OCI-LY1 (cell line): ENCODE measurements around the gene KCNH2.

ENCODE experiments used
- H2AFZ ChIP-seq: fragments of 200-600 bp; sonication (generic), shearing (Covaris generic); 2 replicates; pipeline ENCODE4 v1.6.0; 2014; ENCODE audit warnings: antibody characterized with exemption, mild to moderate bottlenecking, low read length
- H3F3A ChIP-seq: fragments of 200-600 bp; sonication (generic), shearing (Covaris generic); 2 replicates; pipeline ENCODE4 v1.6.0; 2014; ENCODE audit warnings: mild to moderate bottlenecking, antibody characterized with exemption, low read length, moderate library complexity; ENCODE audit not compliant: insufficient read depth
- H3K27ac ChIP-seq: fragments of 200-600 bp; sonication (generic); 2 replicates; pipeline ENCODE4 v1.5.1; 2014; ENCODE audit warnings: low read length, mixed run types, mild to moderate bottlenecking, low read depth; ENCODE audit not compliant: poor library complexity, severe bottlenecking
- H3K27me3 ChIP-seq: fragments of 200-600 bp; sonication (generic); 2 replicates; pipeline ENCODE4 v1.6.0; 2014; ENCODE audit warnings: antibody characterized with exemption, mild to moderate bottlenecking, low read length, moderate library complexity; ENCODE audit not compliant: insufficient read depth
- H3K36me3 ChIP-seq: fragments of 200-600 bp; sonication (generic); 2 replicates; pipeline ENCODE4 v1.6.1; 2014; ENCODE audit warnings: mild to moderate bottlenecking, antibody characterized with exemption, low read length, moderate library complexity, mixed read lengths; ENCODE audit not compliant: insufficient read depth
- H3K4me1 ChIP-seq: fragments of 200-600 bp; sonication (generic); 2 replicates; pipeline ENCODE4 v1.5.1; 2014; ENCODE audit warnings: mild to moderate bottlenecking, low read length, moderate library complexity; ENCODE audit not compliant: insufficient read depth, severe bottlenecking
- H3K4me2 ChIP-seq: fragments of 200-600 bp; sonication (generic), shearing (Covaris generic); 2 replicates; pipeline ENCODE4 v1.6.1; 2014; ENCODE audit warnings: low read length
- H3K4me3 ChIP-seq: fragments of 200-600 bp; sonication (generic); 2 replicates; pipeline ENCODE4 v1.5.1; 2014; ENCODE audit warnings: low read length, low read depth, mild to moderate bottlenecking, mixed read lengths; ENCODE audit not compliant: poor library complexity, severe bottlenecking
- H3K79me2 ChIP-seq: fragments of 200-600 bp; shearing (Covaris generic); 2 replicates; pipeline ENCODE4 v1.6.1; 2016; ENCODE audit warnings: mixed run types, low read length, mixed read lengths; ENCODE audit not compliant: insufficient read depth
- H3K9ac ChIP-seq: fragments of 200-600 bp; sonication (generic), shearing (Covaris generic); 2 replicates; pipeline ENCODE4 v1.6.1; 2014; ENCODE audit warnings: mild to moderate bottlenecking, low read length, mixed read lengths
- H3K9me2 ChIP-seq: fragments of 200-600 bp; sonication (generic), shearing (Covaris generic); 2 replicates; pipeline ENCODE4 v1.6.1; 2014; ENCODE audit warnings: low read depth, mild to moderate bottlenecking, low read length, mixed read lengths
- H3K9me3 ChIP-seq: fragments of 200-600 bp; shearing (Covaris generic); 2 replicates; pipeline ENCODE4 v1.6.1; 2014; ENCODE audit warnings: low read length, mixed read lengths
- H4K20me1 ChIP-seq: fragments of 200-600 bp; sonication (generic), shearing (Covaris generic); 2 replicates; pipeline ENCODE4 v1.6.0; 2016; ENCODE audit warnings: mild to moderate bottlenecking, low read length; ENCODE audit not compliant: insufficient read depth
- EZH2 ChIP-seq: fragments of 200-600 bp; sonication (generic), shearing (Covaris generic); IDR thresholded peaks from 2 replicates; pipeline ENCODE4 v1.8.0; 2017; ENCODE audit warnings: borderline replicate concordance, mixed run types, mild to moderate bottlenecking, antibody characterized with exemption, low read length, moderate library complexity, mixed read lengths
- TF ChIP-seq, protein P1 (sequence below): fragments of 200-600 bp; sonication (generic), shearing (Covaris generic); IDR thresholded peaks from 2 replicates; pipeline ENCODE4 v1.5.1; 2017; ENCODE audit warnings: mild to moderate bottlenecking, antibody characterized with exemption, low read length, moderate library complexity, mixed read lengths

Gene KCNH2

DNA sequence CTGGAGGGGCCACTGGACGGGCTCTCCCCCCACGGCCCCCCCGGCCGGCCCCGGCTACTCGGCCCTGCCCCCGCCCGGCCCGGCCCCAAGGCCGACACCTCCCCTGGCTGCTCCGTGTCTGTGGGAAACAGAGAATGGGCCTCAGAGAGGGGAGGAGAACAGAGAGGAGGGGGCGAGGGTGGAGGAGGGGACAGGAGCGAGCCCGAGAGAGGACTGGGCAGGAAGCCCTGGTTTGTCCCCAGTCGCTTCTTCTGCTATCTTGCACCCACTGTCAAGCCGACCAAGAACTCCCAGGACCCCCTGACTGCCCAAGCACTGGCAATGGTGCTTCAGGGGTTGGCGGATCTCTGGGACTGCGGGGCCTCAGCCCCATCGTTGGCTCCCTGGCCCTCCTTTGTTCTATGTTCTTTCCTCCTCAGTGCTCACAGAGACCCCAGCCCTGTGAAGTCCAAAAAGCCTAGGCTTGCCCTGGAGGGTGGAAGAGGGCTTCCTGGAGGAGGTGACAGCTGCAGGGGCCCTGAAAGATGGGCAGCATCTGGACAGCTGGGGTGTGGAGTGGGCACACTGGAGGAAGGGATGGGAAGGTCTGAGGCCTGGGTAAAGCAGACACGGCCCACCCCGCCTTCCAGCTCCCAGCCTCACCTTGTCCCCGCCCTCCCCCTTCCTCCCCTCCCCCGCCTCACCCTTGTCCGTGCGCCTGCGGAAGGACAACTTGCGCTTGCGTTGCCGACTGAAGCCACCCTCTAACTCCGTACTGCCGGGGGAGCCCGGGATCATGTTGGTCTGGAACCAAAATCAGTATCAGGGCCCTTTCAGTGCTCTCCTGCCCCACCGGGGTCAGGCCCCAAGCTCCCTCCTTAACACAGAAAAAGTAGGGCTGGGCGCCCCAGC lies 30.1 kb downstream of the KCNH2 start:
- Histone ChIP-seq H3K27ac (no peak overlapping the region), H3K4me3 (no peak overlapping the region), H3K79me2 (no peaks in the 10 kb centered on the region), H2AFZ (no peak overlapping the region), H3F3A (no peaks in the 10 kb centered on the region), H3K27me3 (peaks cover 7% of the 10 kb centered on the region; the same call in 1 of the 2 replicates), H3K36me3 (no peaks in the 10 kb centered on the region), H3K9me2 (no peaks in the 10 kb centered on the region), H3K4me1 (no peaks in the 10 kb centered on the region), H3K9ac (no peak overlapping the region), H3K9me3 (no peaks in the 10 kb centered on the region), H3K4me2 (no peak overlapping the region), H4K20me1 (no peaks in the 10 kb centered on the region)
- no peak for TF ChIP-seq EZH2
- TF ChIP-seq, protein P1, sequence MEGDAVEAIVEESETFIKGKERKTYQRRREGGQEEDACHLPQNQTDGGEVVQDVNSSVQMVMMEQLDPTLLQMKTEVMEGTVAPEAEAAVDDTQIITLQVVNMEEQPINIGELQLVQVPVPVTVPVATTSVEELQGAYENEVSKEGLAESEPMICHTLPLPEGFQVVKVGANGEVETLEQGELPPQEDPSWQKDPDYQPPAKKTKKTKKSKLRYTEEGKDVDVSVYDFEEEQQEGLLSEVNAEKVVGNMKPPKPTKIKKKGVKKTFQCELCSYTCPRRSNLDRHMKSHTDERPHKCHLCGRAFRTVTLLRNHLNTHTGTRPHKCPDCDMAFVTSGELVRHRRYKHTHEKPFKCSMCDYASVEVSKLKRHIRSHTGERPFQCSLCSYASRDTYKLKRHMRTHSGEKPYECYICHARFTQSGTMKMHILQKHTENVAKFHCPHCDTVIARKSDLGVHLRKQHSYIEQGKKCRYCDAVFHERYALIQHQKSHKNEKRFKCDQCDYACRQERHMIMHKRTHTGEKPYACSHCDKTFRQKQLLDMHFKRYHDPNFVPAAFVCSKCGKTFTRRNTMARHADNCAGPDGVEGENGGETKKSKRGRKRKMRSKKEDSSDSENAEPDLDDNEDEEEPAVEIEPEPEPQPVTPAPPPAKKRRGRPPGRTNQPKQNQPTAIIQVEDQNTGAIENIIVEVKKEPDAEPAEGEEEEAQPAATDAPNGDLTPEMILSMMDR: no peak

DNA sequence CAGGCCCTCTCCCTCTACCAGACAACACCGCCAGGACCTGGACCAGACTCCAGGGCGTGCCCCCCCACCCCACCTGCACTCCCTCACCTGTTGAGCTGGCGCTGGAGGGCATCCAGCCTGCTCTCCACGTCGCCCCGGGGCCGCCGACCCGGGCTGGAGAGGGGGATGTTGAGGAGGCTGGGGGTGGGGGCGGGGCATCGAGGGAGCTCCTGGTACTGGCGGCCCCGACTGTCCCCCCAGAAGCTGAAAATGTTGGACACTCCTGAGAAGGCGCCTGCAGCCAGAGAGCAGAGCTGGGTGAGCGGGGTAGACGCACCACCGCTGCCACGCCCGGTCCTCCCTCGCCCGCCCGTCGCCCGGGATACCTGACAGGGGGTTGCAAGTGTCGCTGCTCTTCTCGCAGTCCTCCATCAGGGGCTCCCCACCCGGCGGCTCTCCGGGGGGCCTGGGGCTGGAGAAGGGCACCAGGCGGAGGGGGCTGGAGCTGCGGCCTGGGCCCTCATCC lies 30.8 kb downstream of the KCNH2 start:
- H3K27ac ChIP-seq: no peak overlapping the region
- no peaks in the 10 kb centered on the region for H3F3A ChIP-seq
- no peaks in the 10 kb centered on the region for H3K79me2 ChIP-seq
- no peak overlapping the region for H3K4me3 ChIP-seq
- H3K4me1 ChIP-seq: peaks cover 4% of the 10 kb centered on the region
- H3K36me3 ChIP-seq: no peaks in the 10 kb centered on the region
- no peak overlapping the region for H2AFZ ChIP-seq
- no peaks in the 10 kb centered on the region for H3K9me2 ChIP-seq
- TF ChIP-seq, protein P1: no peak
- TF ChIP-seq EZH2: no peak
- no peak overlapping the region for H3K9ac ChIP-seq
- peaks cover 7% of the 10 kb centered on the region; the same call in 1 of the 2 replicates for H3K27me3 ChIP-seq
- H3K9me3 ChIP-seq: no peaks in the 10 kb centered on the region
- H3K4me2 ChIP-seq: no peak overlapping the region
- H4K20me1 ChIP-seq: no peaks in the 10 kb centered on the region

DNA sequence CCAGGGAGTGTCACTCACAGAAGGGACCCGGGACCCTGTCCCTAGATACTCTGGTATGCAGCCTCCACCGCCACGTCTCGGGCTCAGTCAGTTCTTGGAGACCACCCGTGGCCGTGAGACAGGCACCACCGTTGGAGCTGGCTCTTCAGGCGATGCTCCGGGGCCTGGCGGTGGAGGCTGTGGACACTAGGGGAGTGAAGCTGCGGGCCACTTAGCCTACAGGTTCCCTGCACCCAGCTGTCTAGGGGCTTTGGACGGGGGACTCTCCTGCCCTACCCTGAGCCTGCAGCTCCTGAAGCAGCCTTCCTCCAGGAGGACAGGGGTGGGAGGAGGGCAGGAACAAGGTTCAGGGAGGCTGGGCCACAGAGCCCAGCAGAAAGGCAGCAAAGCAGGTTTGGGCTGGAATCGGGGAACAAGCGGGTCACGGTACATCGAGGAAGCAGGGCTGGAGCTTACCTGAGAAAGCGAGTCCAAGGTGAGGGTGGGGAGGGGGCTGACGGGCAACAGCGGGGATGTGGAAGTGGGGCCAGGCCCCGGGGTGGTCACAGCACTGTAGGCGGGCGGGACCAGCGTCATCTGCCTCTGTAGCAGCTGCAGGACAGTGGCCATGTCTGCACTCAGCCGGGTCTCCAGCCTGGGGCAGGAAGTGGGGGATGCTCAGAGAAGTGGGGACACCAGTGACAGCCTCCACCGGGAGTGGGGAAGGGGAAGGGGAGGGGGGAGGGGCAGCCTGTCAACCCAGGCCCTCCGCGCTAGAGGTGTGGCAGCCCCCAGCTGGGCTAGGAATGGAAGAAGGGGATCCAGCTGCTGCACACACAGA lies 31.5 kb downstream of the KCNH2 start:
- H3F3A ChIP-seq: no peaks in the 10 kb centered on the region
- no peak overlapping the region for H3K9ac ChIP-seq
- peaks cover 10% of the 10 kb centered on the region for H3K4me1 ChIP-seq
- no peak overlapping the region for H3K27ac ChIP-seq
- peaks cover 7% of the 10 kb centered on the region; the same call in 1 of the 2 replicates for H3K27me3 ChIP-seq
- H3K9me3 ChIP-seq: no peaks in the 10 kb centered on the region
- TF ChIP-seq EZH2: no peak
- TF ChIP-seq, protein P1: no peak
- H3K36me3 ChIP-seq: no peaks in the 10 kb centered on the region
- H4K20me1 ChIP-seq: no peaks in the 10 kb centered on the region
- H3K4me3 ChIP-seq: no peak overlapping the region
- no peaks in the 10 kb centered on the region for H3K79me2 ChIP-seq
- no peak overlapping the region for H3K4me2 ChIP-seq
- H2AFZ ChIP-seq: no peak overlapping the region
- no peaks in the 10 kb centered on the region for H3K9me2 ChIP-seq
